ENCODE data around the gene ZNF646. TPM values are rescaled to one million over a fixed set of nuclear protein-coding genes. Genes with fewer than 3 reads are reported as not detected.

ZNF646 gene
- total and polyA plus RNA-seq, 2 of the 13 experiments (the other 11 are each of a cell fraction or from before 2014, with no cell fraction given) = 3.4 to 10.9 TPM

- no peak; the same call in 1 of the 2 replicates for TF ChIP-seq NR2C2 (CRISPR knock-in tag; IDR thresholded peaks at IDR 0.05; ENCODE audit: borderline replicate concordance)
- no peak for TF ChIP-seq ZNF430 (CRISPR knock-in tag; IDR thresholded peaks at IDR 0.05)
- no peak for TF ChIP-seq XBP1 (CRISPR knock-in tag; IDR thresholded peaks at IDR 0.05)
- TF ChIP-seq MYNN (CRISPR knock-in tag; IDR thresholded peaks at IDR 0.05; ENCODE audit: low read depth) = no peak
- no peak; the same call in 1 of the 2 replicates for TF ChIP-seq ZNF446 (CRISPR knock-in tag; IDR thresholded peaks at IDR 0.05)
- no peak for TF ChIP-seq TSC22D2 (CRISPR knock-in tag; IDR thresholded peaks at IDR 0.05; ENCODE audit: borderline replicate concordance)
- no peak for TF ChIP-seq HMG20A (CRISPR knock-in tag; IDR thresholded peaks at IDR 0.05; ENCODE audit: borderline replicate concordance)
- TF ChIP-seq DMTF1 (CRISPR knock-in tag; IDR thresholded peaks at IDR 0.05) = no peak
- TF ChIP-seq ZNF383 (CRISPR knock-in tag; IDR thresholded peaks at IDR 0.05; ENCODE audit: borderline replicate concordance) = peak; percentile 55; the same call in 1 of the 2 replicates
- no peak for TF ChIP-seq IRF2 (CRISPR knock-in tag; IDR thresholded peaks at IDR 0.05)
- peak; percentile 55; the same call in 1 of the 2 replicates for TF ChIP-seq ZNF101 (CRISPR knock-in tag; IDR thresholded peaks at IDR 0.05; ENCODE audit: borderline replicate concordance, low read depth)
- 0 out of 2 replicates have a peak, but pooled peaks have one; percentile 65 for TF ChIP-seq REXO4 (CRISPR knock-in tag; IDR thresholded peaks at IDR 0.05; ENCODE audit: borderline replicate concordance)
- TF ChIP-seq ZNF850 (CRISPR knock-in tag; conservative IDR thresholded peaks at IDR 0.05) = 0 out of 2 replicates have a peak, but pooled peaks have one; percentile 10
- no peak for TF ChIP-seq PRDM4 (CRISPR knock-in tag; IDR thresholded peaks at IDR 0.05; ENCODE audit: borderline replicate concordance)
- no peak for TF ChIP-seq CHCHD3 (CRISPR knock-in tag; IDR thresholded peaks at IDR 0.05)
- TF ChIP-seq ZNF512 (CRISPR knock-in tag; IDR thresholded peaks at IDR 0.05) = no peak
- no peak for TF ChIP-seq ZNF337 (CRISPR knock-in tag; IDR thresholded peaks at IDR 0.05; ENCODE audit: borderline replicate concordance, low read depth)
- TF ChIP-seq ATF4 (CRISPR knock-in tag; IDR thresholded peaks at IDR 0.05) = no peak
- TF ChIP-seq ZNF260 (CRISPR knock-in tag; IDR thresholded peaks at IDR 0.05; ENCODE audit: borderline replicate concordance, low read depth) = no peak
- no peak for TF ChIP-seq RAD51 (IDR thresholded peaks at IDR 0.05; ENCODE audit: borderline replicate concordance)
- no peak for TF ChIP-seq ELK4 (CRISPR knock-in tag; IDR thresholded peaks at IDR 0.05; ENCODE audit: borderline replicate concordance)
- TF ChIP-seq TARDBP (CRISPR knock-in tag; IDR thresholded peaks at IDR 0.05) = no peak
These were observed 19.8 kb downstream of the ZNF646 start (continued) for GRCh38 chr16:31094088-31094423.
